Vagina (tissue), 2 donors: Measurements from ENCODE around the gene CEP97. TPM values are rescaled to one million over a fixed set of nuclear protein-coding genes. Genes with fewer than 3 reads are reported as not detected.

Source experiments
- DNase-seq, 2 donors: peaks; one replicate each; pipeline ENCODE4 v3.0.0-alpha.2; 2017; ENCODE audit errors: extremely low spot score in 2 of 2
- H3K27ac ChIP-seq: fragments of 200-600 bp; sonication (generic); one replicate; pipeline ENCODE4 v1.5.1; 2019
- H3K27me3 ChIP-seq: fragments of 200-600 bp; sonication (generic); one replicate; pipeline ENCODE4 v1.5.1; 2019
- H3K36me3 ChIP-seq, 2 donors: fragments of 200-600 bp; sonication (generic); one replicate each; pipeline ENCODE4 v1.5.1; 2017 to 2019
- H3K4me1 ChIP-seq: fragments of 200-600 bp; sonication (generic); one replicate; pipeline ENCODE4 v1.5.1; 2019
- H3K4me3 ChIP-seq, 2 donors: fragments of 200-600 bp; sonication (generic); 1 replicate in 1 of 2; 2 replicates in 1 of 2; pipeline ENCODE4 v1.5.1; 2016 to 2019
- H3K9me3 ChIP-seq: fragments of 200-600 bp; sonication (generic); one replicate; pipeline ENCODE4 v1.5.1; 2019
- POLR2A ChIP-seq, 2 donors: fragments of 450-650 bp; IDR thresholded peaks; one replicate each; pipeline ENCODE4 v1.6.1; 2017; ENCODE audit warnings: antibody characterized with exemption in 2 of 2, mild to moderate bottlenecking in 2 of 2, moderate library complexity in 2 of 2
- POLR2AphosphoS5 ChIP-seq, 2 donors: sonication (generic); formaldehyde crosslinking; IDR thresholded peaks; one replicate each; pipeline ENCODE4 v1.9.0; 2017; ENCODE audit warnings: antibody characterized with exemption in 2 of 2, mild to moderate bottlenecking in 2 of 2, low read depth in 1 of 2; ENCODE audit not compliant: insufficient read depth in 1 of 2
- intact Hi-C: fragments of 100-400 bp; cut with DNase I; formaldehyde crosslinking; loops from one replicate; pipeline ENCODE4 v1.15.1; 2023
- total RNA-seq: library from RNA; depleted of rRNA; stranded (reverse); fragments of >200 nt; gene quantifications from one replicate; pipeline ENCODE4 v1.2.3, GENCODE V29; 2016
- TF ChIP-seq, protein P1 (sequence below), 3 experiments: fragments of 450-650 bp in 2 of 3; fragments of 200-600 bp in 1 of 3; sonication (generic) in 1 of 3; IDR thresholded peaks; one replicate each; pipeline ENCODE4 v1.5.1; 2017 to 2019; ENCODE audit warnings: antibody characterized with exemption in 3 of 3, mild to moderate bottlenecking in 2 of 3, moderate library complexity in 2 of 3

The CEP97 gene
- total RNA-seq, 1 donor from 2014 or later: 11.0 TPM

DNA sequence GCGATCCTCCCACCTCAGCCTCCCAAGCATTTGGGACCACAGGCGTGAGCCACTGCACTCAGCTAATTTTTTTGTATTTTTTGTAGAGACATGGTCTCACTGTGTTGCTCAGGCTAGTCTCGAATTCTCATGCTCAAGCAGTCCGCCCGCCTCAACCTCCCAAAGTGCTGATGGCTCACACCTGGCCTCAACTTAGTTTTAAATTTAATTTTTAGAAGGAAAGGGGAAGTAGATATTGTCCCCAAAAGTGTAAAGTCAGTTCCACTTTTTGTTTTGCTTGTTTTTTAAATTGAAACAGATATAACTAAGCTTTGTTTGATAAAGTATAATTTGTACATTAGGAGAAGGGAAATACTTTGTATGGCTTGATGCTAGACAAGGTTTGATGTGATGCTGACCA lies 93.6 kb downstream of the CEP97 start:
- TF ChIP-seq, protein P1, sequence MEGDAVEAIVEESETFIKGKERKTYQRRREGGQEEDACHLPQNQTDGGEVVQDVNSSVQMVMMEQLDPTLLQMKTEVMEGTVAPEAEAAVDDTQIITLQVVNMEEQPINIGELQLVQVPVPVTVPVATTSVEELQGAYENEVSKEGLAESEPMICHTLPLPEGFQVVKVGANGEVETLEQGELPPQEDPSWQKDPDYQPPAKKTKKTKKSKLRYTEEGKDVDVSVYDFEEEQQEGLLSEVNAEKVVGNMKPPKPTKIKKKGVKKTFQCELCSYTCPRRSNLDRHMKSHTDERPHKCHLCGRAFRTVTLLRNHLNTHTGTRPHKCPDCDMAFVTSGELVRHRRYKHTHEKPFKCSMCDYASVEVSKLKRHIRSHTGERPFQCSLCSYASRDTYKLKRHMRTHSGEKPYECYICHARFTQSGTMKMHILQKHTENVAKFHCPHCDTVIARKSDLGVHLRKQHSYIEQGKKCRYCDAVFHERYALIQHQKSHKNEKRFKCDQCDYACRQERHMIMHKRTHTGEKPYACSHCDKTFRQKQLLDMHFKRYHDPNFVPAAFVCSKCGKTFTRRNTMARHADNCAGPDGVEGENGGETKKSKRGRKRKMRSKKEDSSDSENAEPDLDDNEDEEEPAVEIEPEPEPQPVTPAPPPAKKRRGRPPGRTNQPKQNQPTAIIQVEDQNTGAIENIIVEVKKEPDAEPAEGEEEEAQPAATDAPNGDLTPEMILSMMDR (IDR thresholded peaks at IDR 0.05): no peak
- no peak for TF ChIP-seq POLR2A (IDR thresholded peaks at IDR 0.05)
- no peak for TF ChIP-seq POLR2AphosphoS5 (IDR thresholded peaks at IDR 0.05; ENCODE audit: insufficient read depth in 1 of 2, low read depth in 1 of 2)
- Histone ChIP-seq H3K4me1 (peaks cover 17% of the 10 kb centered on the region), H3K9me3 (no peaks in the 10 kb centered on the region), H3K27ac (no peak overlapping the region), H3K27me3 (no peaks in the 10 kb centered on the region), H3K36me3 (peaks cover 0 to 7% of the 10 kb centered on the region in 2 donors), H3K4me3 (no peak overlapping the region)
- no peak for DNase-seq
- intact Hi-C loops: no loop called here

DNA sequence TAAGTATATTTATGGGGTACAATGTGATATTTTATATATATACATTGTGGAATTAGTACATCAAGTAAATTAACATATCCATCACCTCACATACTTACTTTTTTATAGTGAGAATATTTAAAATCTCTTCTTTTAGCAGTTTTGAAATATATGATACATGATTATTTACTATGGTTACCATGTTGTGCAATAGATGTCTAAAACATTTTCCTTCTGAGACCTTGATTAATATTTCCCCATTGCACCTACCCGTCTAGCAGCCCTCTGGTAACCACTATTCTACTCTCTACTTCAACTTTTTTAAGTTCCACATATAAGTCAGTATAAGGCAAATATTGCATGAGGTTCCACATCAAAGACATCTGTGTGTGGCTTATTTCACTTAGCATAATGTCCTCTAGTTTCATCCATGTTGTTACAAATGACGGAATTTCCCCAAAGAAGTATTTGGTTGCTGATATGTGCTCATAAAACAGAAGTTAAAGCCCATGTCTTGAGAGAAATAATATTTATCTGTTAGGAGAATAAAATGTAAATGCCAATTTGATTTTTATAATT lies 95.3 kb downstream of the CEP97 start:
- no peak for TF ChIP-seq POLR2AphosphoS5 (IDR thresholded peaks at IDR 0.05; ENCODE audit: insufficient read depth in 1 of 2, low read depth in 1 of 2)
- TF ChIP-seq, protein P1 (IDR thresholded peaks at IDR 0.05): no peak
- no peak for TF ChIP-seq POLR2A (IDR thresholded peaks at IDR 0.05)
- Histone ChIP-seq H3K36me3 (peaks cover 0 to 7% of the 10 kb centered on the region in 2 donors), H3K4me3 (no peak overlapping the region), H3K9me3 (no peaks in the 10 kb centered on the region), H3K27me3 (no peaks in the 10 kb centered on the region), H3K27ac (no peak overlapping the region), H3K4me1 (peaks cover 17% of the 10 kb centered on the region)
- DNase-seq: no peak
- intact Hi-C loops: no loop called here

Other genes with a start within 250 kb of the CEP97 start
- 17.9 TPM for gene SENP7, start 211.4 kb upstream of the CEP97 start, total RNA-seq
- 14.7 TPM for gene TRMT10C, start 162.7 kb upstream of the CEP97 start, total RNA-seq
- 96.3 TPM for gene PCNP, start 150.4 kb upstream of the CEP97 start, total RNA-seq
- 27.5 TPM for gene ZBTB11, start 47.5 kb upstream of the CEP97 start, total RNA-seq
- 1,243 TPM for gene RPL24, start 37.9 kb upstream of the CEP97 start, total RNA-seq
- gene NXPE3, start 54.6 kb downstream of the CEP97 start, total RNA-seq: 13.3 TPM
- 136 TPM for gene NFKBIZ, start 124.9 kb downstream of the CEP97 start, total RNA-seq